ENCODE measurements around the gene RACK1.

DNA sequence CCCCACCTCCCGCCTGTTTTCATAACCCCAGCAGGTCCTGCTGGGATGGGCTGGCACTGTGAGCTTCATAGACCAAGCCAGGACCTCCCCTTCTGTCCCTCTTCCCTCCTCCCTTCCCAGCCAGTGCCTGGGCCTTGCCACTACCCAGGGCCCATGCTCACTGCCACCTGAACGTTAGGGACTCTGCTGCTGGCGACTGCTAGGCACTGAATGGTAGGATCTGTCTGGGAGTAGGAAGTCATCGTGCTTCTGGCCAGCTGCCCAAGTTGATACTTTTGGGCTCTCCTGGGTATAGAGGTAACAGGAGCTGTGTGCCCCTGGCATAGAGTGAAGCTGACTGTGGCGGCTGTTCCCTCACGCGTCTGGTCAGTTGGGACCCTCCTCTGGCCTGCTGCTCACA lies 12.3 kb downstream of the RACK1 start:
- TF ChIP-seq POLR2AphosphoS5 (IDR thresholded peaks at IDR 0.05; ENCODE audit: borderline replicate concordance, low read depth, low read length): no peak
- TF ChIP-seq EZH2 (IDR thresholded peaks at IDR 0.05): no peak
- no peak for TF ChIP-seq FOXP2 (optimal IDR thresholded peaks at IDR 0.05; ENCODE audit: control extremely low read depth, extremely low read length, insufficient read depth)
